ENCODE results near the gene KCNJ6. TPM values are rescaled to one million over a fixed set of nuclear protein-coding genes. Genes with fewer than 3 reads are reported as not detected.

KCNJ6 gene
- total RNA-seq, 1 donor from 2014 or later: 0.64 TPM

GRCh38 chr21:37915941-37916309, 332 bp downstream of the KCNJ6 start:
- Histone ChIP-seq H3K9me3 (no peaks in the 10 kb centered on the region), H3K27ac (no peak overlapping the region), H3K36me3 (no peaks in the 10 kb centered on the region), H3K4me3 (peak overlapping the region; percentile 31 to 56), H3K4me1 (peaks cover 6 to 14% of the 10 kb centered on the region in 2 donors), H3K27me3 (peaks cover 28% of the 10 kb centered on the region)
- no peak for TF ChIP-seq CTCF (IDR thresholded peaks at IDR 0.05)
- intact Hi-C loops (cut with DNase I): loop anchor here (2.0 to 10.0 kb wide), 2 partner anchors 203 to 449 kb away; no protein-coding TSS in a partner anchor
- DNase-seq (ENCODE audit: low spot score in 2 of 2): no peak

- DNase-seq (ENCODE audit: low spot score in 2 of 2): no peak
- intact Hi-C loops (cut with DNase I): loop anchor here (10.0 kb wide), 1 partner anchor 449 kb away; no protein-coding TSS in a partner anchor
- H3K4me1 ChIP-seq: peaks cover 6 to 14% of the 10 kb centered on the region in 2 donors
- no peak overlapping the region for H3K27ac ChIP-seq
- H3K4me3 ChIP-seq: peak overlapping the region; percentile 31 to 56
- H3K27me3 ChIP-seq: peaks cover 28% of the 10 kb centered on the region
- H3K9me3 ChIP-seq: no peaks in the 10 kb centered on the region
- TF ChIP-seq CTCF (IDR thresholded peaks at IDR 0.05): no peak
- H3K36me3 ChIP-seq: no peaks in the 10 kb centered on the region
These were observed 753 bp downstream of the KCNJ6 start for GRCh38 chr21:37915497-37915911.

- H3K4me1 ChIP-seq: peaks cover 6 to 14% of the 10 kb centered on the region in 2 donors
- peaks cover 28% of the 10 kb centered on the region for H3K27me3 ChIP-seq
- H3K9me3 ChIP-seq: no peaks in the 10 kb centered on the region
- H3K36me3 ChIP-seq: no peaks in the 10 kb centered on the region
- no peak for DNase-seq (ENCODE audit: low spot score in 2 of 2)
- TF ChIP-seq CTCF (IDR thresholded peaks at IDR 0.05): no peak
- no peak overlapping the region for H3K27ac ChIP-seq
- intact Hi-C loops (cut with DNase I): loop anchor here (10.0 kb wide), 1 partner anchor 452 kb away; no protein-coding TSS in a partner anchor
- no peak overlapping the region for H3K4me3 ChIP-seq
These were observed 3.6 kb downstream of the KCNJ6 start for GRCh38 chr21:37912616-37913015.

- no peak for DNase-seq (ENCODE audit: low spot score in 2 of 2)
- intact Hi-C loops (cut with DNase I): loop anchor here (10.0 kb wide), 1 partner anchor 455 kb away; no protein-coding TSS in a partner anchor
- H3K4me1 ChIP-seq: no peaks in the 10 kb centered on the region
- H3K36me3 ChIP-seq: no peaks in the 10 kb centered on the region
- peaks cover 7% of the 10 kb centered on the region for H3K27me3 ChIP-seq
- H3K4me3 ChIP-seq: no peak overlapping the region
- TF ChIP-seq CTCF (IDR thresholded peaks at IDR 0.05): no peak
- H3K9me3 ChIP-seq: no peaks in the 10 kb centered on the region
- no peak overlapping the region for H3K27ac ChIP-seq
These were observed 6.3 kb downstream of the KCNJ6 start for GRCh38 chr21:37909936-37910335.

GRCh38 chr21:37908691-37909090, 7.6 kb downstream of the KCNJ6 start:
- H3K27ac ChIP-seq: no peak overlapping the region
- no peaks in the 10 kb centered on the region for H3K27me3 ChIP-seq
- H3K36me3 ChIP-seq: no peaks in the 10 kb centered on the region
- DNase-seq (ENCODE audit: low spot score in 2 of 2): no peak
- intact Hi-C loops (cut with DNase I): no loop called here
- H3K4me1 ChIP-seq: no peaks in the 10 kb centered on the region
- TF ChIP-seq CTCF (IDR thresholded peaks at IDR 0.05): no peak
- H3K4me3 ChIP-seq: no peak overlapping the region
- no peaks in the 10 kb centered on the region for H3K9me3 ChIP-seq

- intact Hi-C loops (cut with DNase I): no loop called here
- no peak for TF ChIP-seq CTCF (IDR thresholded peaks at IDR 0.05)
These were observed 9.2 kb downstream of the KCNJ6 start for GRCh38 chr21:37907076-37907475.

More at GRCh38 chr21:37907076-37907475, 9.2 kb downstream of the KCNJ6 start:
- H3K36me3 ChIP-seq: no peaks in the 10 kb centered on the region
- no peaks in the 10 kb centered on the region for H3K27me3 ChIP-seq
- no peak overlapping the region for H3K27ac ChIP-seq
- no peaks in the 10 kb centered on the region for H3K4me1 ChIP-seq
- H3K9me3 ChIP-seq: no peaks in the 10 kb centered on the region
- DNase-seq (ENCODE audit: low spot score in 2 of 2): no peak
- no peak overlapping the region for H3K4me3 ChIP-seq

Data from ascending aorta (tissue), 2 donors.